GM12878 (cell line): ENCODE data around the gene HSPA4. TPM values are rescaled to one million over a fixed set of nuclear protein-coding genes. Genes with fewer than 3 reads are reported as not detected.

Experiments
- ATAC-seq: fragments of 200-7000 bp; cut with Tn5 transposase; 3 replicates; pipeline ENCODE4 v1.9.1; 2020; ENCODE audit warnings: mild to moderate bottlenecking, moderate library complexity
- BruUV-seq: library from RNA; stranded (reverse); fragments of 400-500 nt; replicated peaks from 2 replicates; lab custom pipeline; 2021; lab: Mats Ljungman, UMichigan
- CTCF ChIA-PET: fragments of 300-600 bp; sonication (Branson Sonifier 250); formaldehyde crosslinking; extraction: SDS; loops from one replicate; lab custom pipeline; 2021; ENCODE audit warnings: inconsistent platforms; lab: Yijun Ruan, JAX
- POLR2A ChIA-PET: fragments of 350-600 bp; formaldehyde crosslinking; extraction: SDS; loops from one replicate; lab custom pipeline; 2021; ENCODE audit warnings: inconsistent platforms; lab: Charles Lee
- RAD21 ChIA-PET: fragments of 300-600 bp; sonication (Branson Sonifier 250); formaldehyde crosslinking; loops from one replicate; lab custom pipeline; 2023; ENCODE audit warnings: antibody characterized with exemption; ENCODE audit not compliant: unreplicated experiment; lab: Charles Lee
- SMC1A ChIA-PET: fragments of 300-600 bp; sonication (Branson Sonifier 250); formaldehyde crosslinking; loops from one replicate; lab custom pipeline; 2023; ENCODE audit not compliant: unreplicated experiment, uncharacterized antibody; lab: Charles Lee
- DNase-seq: peaks from one replicate; pipeline ENCODE4 v3.0.0-alpha.2; 2011; ENCODE audit warnings: low read depth, low spot score
- FAIRE-seq: peaks from 3 replicates; lab custom pipeline; 2011; peaks lifted over from hg19 to GRCh38; lab: Jason Lieb, UNC
- H2AFZ ChIP-seq: 2 replicates; pipeline ENCODE4 v1.6.0; 2011; ENCODE audit warnings: low read depth, low read length, control low read depth; ENCODE audit not compliant: control insufficient read depth
- H3K27ac ChIP-seq: 2 replicates; pipeline ENCODE4 v1.5.1; 2011; ENCODE audit warnings: control low read depth; ENCODE audit not compliant: control insufficient read depth, insufficient read depth
- H3K27me3 ChIP-seq, 2 experiments: replicated peaks in 1 of 2; 2 replicates each; pipeline versions ENCODE4 v1.6.0 to v1.6.1; 2011; ENCODE audit warnings: low read length in 1 of 2; ENCODE audit not compliant: control insufficient read depth in 2 of 2, insufficient read depth in 2 of 2
- H3K36me3 ChIP-seq, 2 experiments: 2 replicates each; pipeline ENCODE4 v1.5.1; 2011; ENCODE audit warnings: low read length in 1 of 2; ENCODE audit not compliant: control insufficient read depth in 2 of 2, insufficient read depth in 2 of 2
- H3K4me1 ChIP-seq: 2 replicates; pipeline ENCODE4 v1.6.1; 2011; ENCODE audit warnings: mild to moderate bottlenecking, low read length, moderate library complexity, mixed read lengths; ENCODE audit not compliant: control insufficient read depth, insufficient read depth
- H3K4me2 ChIP-seq: 2 replicates; pipeline ENCODE4 v1.6.0; 2011; ENCODE audit warnings: control low read depth; ENCODE audit not compliant: control insufficient read depth, insufficient read depth
- H3K4me3 ChIP-seq: fragments of 200-600 bp; sonication (generic); 2 replicates; pipeline ENCODE4 v1.5.1; 2016
- H3K79me2 ChIP-seq: 2 replicates; pipeline ENCODE4 v1.6.0; 2011; ENCODE audit warnings: low read length; ENCODE audit not compliant: control insufficient read depth, insufficient read depth
- H3K9ac ChIP-seq: 2 replicates; pipeline ENCODE4 v1.8.0; 2011; ENCODE audit warnings: low read length, control low read depth, mixed read lengths; ENCODE audit not compliant: control insufficient read depth, insufficient read depth
- H3K9me3 ChIP-seq: replicated peaks from 3 replicates; pipeline ENCODE4 v1.5.1; 2011; ENCODE audit warnings: mild to moderate bottlenecking, low read length; ENCODE audit not compliant: control insufficient read depth, insufficient read depth
- H4K20me1 ChIP-seq: 2 replicates; pipeline ENCODE4 v1.6.0; 2011; ENCODE audit not compliant: control insufficient read depth, insufficient read depth
- CREB1 ChIP-seq: IDR thresholded peaks from 2 replicates; pipeline ENCODE4 v1.6.1; 2012; ENCODE audit warnings: low read depth, mild to moderate bottlenecking, inconsistent platforms
- CREM ChIP-seq: IDR thresholded peaks from 2 replicates; pipeline ENCODE4 v1.6.1; 2014; ENCODE audit warnings: antibody characterized with exemption, low read depth
- EGR1 ChIP-seq, 2 experiments: IDR thresholded peaks; 1 replicate in 1 of 2; 2 replicates in 1 of 2; pipeline ENCODE4 v1.6.1; 2011 to 2012; ENCODE audit warnings: low read depth in 2 of 2, low read length in 2 of 2, borderline replicate concordance in 1 of 2, mild to moderate bottlenecking in 1 of 2, moderate library complexity in 1 of 2
- EP300 ChIP-seq, 2 experiments: fragments of 150-350 bp in 1 of 2; IDR thresholded peaks; 2 replicates each; pipeline ENCODE4 v1.6.1; 2011 to 2012; ENCODE audit warnings: low read depth in 2 of 2, low read length in 2 of 2, borderline replicate concordance in 1 of 2, improper control_type of control experiment in 1 of 2, inconsistent platforms in 1 of 2; ENCODE audit not compliant: control insufficient read depth in 1 of 2
- FOS ChIP-seq: IDR thresholded peaks from 3 replicates; pipeline ENCODE4 v1.6.1; 2011; ENCODE audit warnings: borderline replicate concordance; ENCODE audit not compliant: insufficient read length; ENCODE audit errors: extremely low read depth
- IKZF1 ChIP-seq: fragments of 450-650 bp; conservative IDR thresholded peaks from 2 replicates; pipeline ENCODE4 v1.6.1; 2017; ENCODE audit warnings: antibody characterized with exemption, mild to moderate bottlenecking
- JUNB ChIP-seq: IDR thresholded peaks from 2 replicates; pipeline ENCODE4 v1.6.1; 2016; ENCODE audit warnings: antibody characterized with exemption, mild to moderate bottlenecking
- KLF5 ChIP-seq: fragments of 450-650 bp; IDR thresholded peaks from 2 replicates; pipeline ENCODE4 v1.6.1; 2014; ENCODE audit warnings: mild to moderate bottlenecking; ENCODE audit not compliant: partially characterized antibody
- PAX8 ChIP-seq: fragments of 450-650 bp; IDR thresholded peaks from 2 replicates; pipeline ENCODE4 v1.6.1; 2017; ENCODE audit warnings: mild to moderate bottlenecking, moderate library complexity
- TARDBP ChIP-seq: IDR thresholded peaks from 2 replicates; pipeline ENCODE4 v1.6.1; 2016; ENCODE audit warnings: borderline replicate concordance
- TCF12 ChIP-seq: IDR thresholded peaks from 2 replicates; pipeline ENCODE4 v1.6.1; 2011; ENCODE audit warnings: low read depth, mild to moderate bottlenecking, low read length
- ZNF274 ChIP-seq: IDR thresholded peaks from one replicate; pipeline ENCODE4 v1.8.0; 2011; ENCODE audit not compliant: insufficient read length, insufficient read depth
- ZZZ3 ChIP-seq: IDR thresholded peaks from 2 replicates; pipeline ENCODE4 v1.6.1; 2011; ENCODE audit warnings: low read depth; ENCODE audit not compliant: control insufficient read depth, insufficient read length
- WGBS: methylation state at CpG from one replicate; pipeline ENCODE4 v1.1.6; 2016; ENCODE audit warnings: low lambda C conversion rate; ENCODE audit not compliant: insufficient replicate concordance, insufficient coverage; ENCODE audit errors: missing lambda C conversion rate; 5-methylcytosine and 5-hydroxymethylcytosine counted together
- in situ Hi-C: fragments of 300-500 bp; cut with MboI; formaldehyde crosslinking; loops from 9 replicates; pipeline ENCODE4 v1.14.3; 2018; ENCODE audit warnings: mixed read lengths
- intact Hi-C: fragments of 100-400 bp; cut with micrococcal nuclease; formaldehyde crosslinking; loops from one replicate; pipeline ENCODE4 v1.14.2; 2022; ENCODE audit not compliant: unreplicated experiment
- polyA plus RNA-seq, 11 experiments: library from polyadenylated mRNA; depleted of rRNA in 4 of 11; unstranded in 6 of 11; stranded (reverse) in 5 of 11; fragments of >200 nt; fragmentation: Nextera tagmentation in 4 of 11; fragmentation: Illumina TruSeq in 1 of 11; extraction: Ambion mirVana in 4 of 11; extraction: Trizol in 1 of 11; gene quantifications; 1 replicate in 1 of 11; 2 replicates in 10 of 11; pipeline versions ENCODE4 v1.2.1 to v1.2.3, GENCODE V29; 2011 to 2016; ENCODE audit warnings: inconsistent platforms in 2 of 11, missing spikeins in 2 of 11, low read depth in 1 of 11
- total RNA-seq, 4 experiments: library from RNA; depleted of rRNA in 3 of 4; stranded (reverse); fragments of >200 nt in 3 of 4; fragmentation: Illumina TruSeq in 1 of 4; extraction: Trizol in 1 of 4; gene quantifications; 2 replicates each; pipeline versions ENCODE4 v1.2.1 to v1.2.3, GENCODE V29; 2013 to 2021
- TF ChIP-seq, protein P1 (sequence below): IDR thresholded peaks from 2 replicates; pipeline ENCODE4 v1.6.1; 2011; ENCODE audit warnings: mild to moderate bottlenecking, low read depth, low read length, moderate library complexity; ENCODE audit not compliant: insufficient replicate concordance
- TF ChIP-seq, protein P2 (sequence below): IDR thresholded peaks from 2 replicates; pipeline ENCODE4 v1.6.1; 2011; ENCODE audit warnings: low read depth, mild to moderate bottlenecking, low read length, moderate library complexity, borderline replicate concordance; ENCODE audit errors: extremely low read depth
- TF ChIP-seq, protein P3 (sequence below): fragments of 450-650 bp; IDR thresholded peaks from 2 replicates; pipeline ENCODE4 v1.6.1; 2016; ENCODE audit warnings: mild to moderate bottlenecking

Gene HSPA4
- total and polyA plus RNA-seq, 10 of the 15 experiments (the other 5 are each of a cell fraction or from before 2014, with no cell fraction given): 61.6 to 234 (median 116) TPM

DNA sequence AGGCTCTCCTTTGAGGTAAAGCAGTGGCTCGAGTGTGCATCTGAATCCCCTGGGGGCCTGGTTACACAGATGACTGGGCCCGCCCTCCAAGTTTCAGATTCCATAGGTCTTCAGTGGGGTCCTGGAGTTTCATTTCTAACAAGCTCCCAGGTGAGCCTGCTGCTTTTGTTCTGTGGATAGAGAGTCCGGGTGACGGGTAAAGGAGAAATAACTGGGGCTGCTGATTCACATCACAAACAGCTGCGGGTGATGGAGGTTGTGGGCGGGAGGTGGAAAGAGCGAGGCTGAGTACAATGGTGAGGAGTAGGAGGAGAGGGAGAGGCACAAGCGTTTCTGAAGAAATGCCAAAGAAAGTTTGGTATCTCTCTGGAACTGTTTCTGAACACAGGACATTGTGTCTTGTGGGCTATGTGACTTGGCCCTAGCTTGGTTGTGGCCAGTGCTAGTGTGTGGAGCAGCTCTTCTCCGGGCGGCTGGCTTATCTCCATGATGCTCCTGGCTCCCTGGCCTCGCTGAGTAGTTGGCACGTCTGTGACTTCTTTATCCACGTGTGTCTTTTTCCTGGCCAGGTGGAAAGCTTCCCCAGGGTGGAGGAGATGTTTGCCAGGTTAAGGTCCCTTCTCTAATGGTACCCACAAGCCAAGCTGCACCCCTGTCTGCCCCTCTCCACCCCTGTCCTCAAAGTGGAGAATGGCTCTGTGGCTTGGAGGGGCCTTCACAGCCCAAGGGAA is 61.7 kb downstream of the HSPA4 start:
- POLR2A ChIA-PET: no interaction called here
- RAD21 ChIA-PET: interaction anchor here (0.8 to 4.6 kb wide), 20 partner anchors 9 to 347 kb away, joined by 3 to 38 read pairs (median 4); no protein-coding TSS in a partner anchor
- Histone ChIP-seq H3K4me1 (peaks cover 3% of the 10 kb centered on the region; the same call in 1 of the 2 replicates), H3K4me2 (no peak overlapping the region), H3K27me3 (no peaks in the 10 kb centered on the region), H3K79me2 (no peaks in the 10 kb centered on the region), H3K4me3 (no peak overlapping the region), H4K20me1 (no peaks in the 10 kb centered on the region), H3K9ac (no peak overlapping the region), H3K27ac (no peak overlapping the region), H3K36me3 (no peaks in the 10 kb centered on the region), H3K9me3 (no peaks in the 10 kb centered on the region), H2AFZ (no peak overlapping the region)
- SMC1A ChIA-PET: interaction anchor here (0.7 to 4.1 kb wide), 15 partner anchors 9 to 835 kb away, joined by 3 to 24 read pairs (median 4); no protein-coding TSS in a partner anchor
- DNase-seq (no peak), FAIRE-seq (no peak), ATAC-seq (peak; percentile 51)
- BruUV-seq: no TSS peak
- CTCF ChIA-PET: interaction anchor here (0.6 to 3.3 kb wide), 15 partner anchors 8 to 1448 kb away, joined by 3 to 18 read pairs (median 5); no protein-coding TSS in a partner anchor
- in situ Hi-C loops: loop anchor here (5.0 to 10.0 kb wide), 4 partner anchors 174 to 834 kb away; no protein-coding TSS in a partner anchor
- 30% methylated on average over 13 of the region's 13 CpGs for WGBS
- intact Hi-C loops: loop anchor here (5.0 kb wide), 4 partner anchors 134 to 754 kb away; no protein-coding TSS in a partner anchor
- TF ChIP-seq, protein P1, sequence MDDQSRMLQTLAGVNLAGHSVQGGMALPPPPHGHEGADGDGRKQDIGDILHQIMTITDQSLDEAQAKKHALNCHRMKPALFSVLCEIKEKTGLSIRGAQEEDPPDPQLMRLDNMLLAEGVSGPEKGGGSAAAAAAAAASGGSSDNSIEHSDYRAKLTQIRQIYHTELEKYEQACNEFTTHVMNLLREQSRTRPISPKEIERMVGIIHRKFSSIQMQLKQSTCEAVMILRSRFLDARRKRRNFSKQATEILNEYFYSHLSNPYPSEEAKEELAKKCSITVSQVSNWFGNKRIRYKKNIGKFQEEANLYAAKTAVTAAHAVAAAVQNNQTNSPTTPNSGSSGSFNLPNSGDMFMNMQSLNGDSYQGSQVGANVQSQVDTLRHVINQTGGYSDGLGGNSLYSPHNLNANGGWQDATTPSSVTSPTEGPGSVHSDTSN: no peak
- 0 out of 2 replicates have a peak, but pooled peaks have one; percentile 32 for TF ChIP-seq TCF12
- TF ChIP-seq KLF5: no peak
- no peak for TF ChIP-seq FOS
- no peak for TF ChIP-seq JUNB
- TF ChIP-seq, protein P2, sequence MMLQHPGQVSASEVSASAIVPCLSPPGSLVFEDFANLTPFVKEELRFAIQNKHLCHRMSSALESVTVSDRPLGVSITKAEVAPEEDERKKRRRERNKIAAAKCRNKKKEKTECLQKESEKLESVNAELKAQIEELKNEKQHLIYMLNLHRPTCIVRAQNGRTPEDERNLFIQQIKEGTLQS: no peak
- TF ChIP-seq, protein P3, sequence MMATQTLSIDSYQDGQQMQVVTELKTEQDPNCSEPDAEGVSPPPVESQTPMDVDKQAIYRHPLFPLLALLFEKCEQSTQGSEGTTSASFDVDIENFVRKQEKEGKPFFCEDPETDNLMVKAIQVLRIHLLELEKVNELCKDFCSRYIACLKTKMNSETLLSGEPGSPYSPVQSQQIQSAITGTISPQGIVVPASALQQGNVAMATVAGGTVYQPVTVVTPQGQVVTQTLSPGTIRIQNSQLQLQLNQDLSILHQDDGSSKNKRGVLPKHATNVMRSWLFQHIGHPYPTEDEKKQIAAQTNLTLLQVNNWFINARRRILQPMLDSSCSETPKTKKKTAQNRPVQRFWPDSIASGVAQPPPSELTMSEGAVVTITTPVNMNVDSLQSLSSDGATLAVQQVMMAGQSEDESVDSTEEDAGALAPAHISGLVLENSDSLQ: no peak
- TF ChIP-seq EGR1 (IDR thresholded peaks at IDR 0.05; ENCODE audit: borderline replicate concordance in 1 of 2, low read depth in 2 of 2, low read length in 2 of 2): no peak
- TF ChIP-seq CREM: no peak
- TF ChIP-seq PAX8: no peak
- TF ChIP-seq EP300 (IDR thresholded peaks at IDR 0.05; ENCODE audit: borderline replicate concordance in 1 of 2, control insufficient read depth in 1 of 2, low read depth in 2 of 2, low read length in 2 of 2): no peak
- TF ChIP-seq ZZZ3: no peak
- peak; percentile 41 for TF ChIP-seq IKZF1
- no peak for TF ChIP-seq TARDBP
- TF ChIP-seq ZNF274: no peak
- no peak for TF ChIP-seq CREB1
